GM11168 (cell line): ENCODE results near the gene HAND1.

Experiments used
- in situ Hi-C: fragments of 300-500 bp; cut with MboI; formaldehyde crosslinking; loops from one replicate; pipeline ENCODE4 v1.12.0; 2022; ENCODE audit warnings: low sequenced_read_pairs; ENCODE audit not compliant: unreplicated experiment

Gene HAND1

DNA sequence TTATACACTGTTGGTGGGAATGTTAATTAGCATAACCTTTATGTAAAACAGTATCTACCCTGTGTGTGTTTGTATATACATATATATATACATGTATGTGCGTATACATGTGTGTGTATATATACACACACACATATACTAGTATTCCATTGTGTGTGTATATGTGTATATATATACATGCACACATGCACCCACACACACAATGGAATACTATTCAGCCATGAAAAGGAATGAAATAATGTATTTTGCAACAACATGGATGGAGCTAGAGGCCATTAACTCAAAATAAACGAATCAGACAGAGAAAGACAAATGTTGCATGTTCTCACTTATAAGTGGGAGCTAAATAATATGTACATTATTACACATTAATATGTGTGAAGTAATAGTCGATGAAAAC, 49.8 kb downstream of the HAND1 start:
- in situ Hi-C loops = no loop called here
